Ishikawa (cell line): ENCODE data around the gene DNAH17.

Experiments
- CEBPB ChIP-seq: IDR thresholded peaks from 2 replicates; pipeline ENCODE4 v1.6.1; 2012
- CREB1 ChIP-seq: IDR thresholded peaks from 2 replicates; pipeline ENCODE4 v1.6.1; 2012; ENCODE audit warnings: low read depth
- EGR1 ChIP-seq: IDR thresholded peaks from 2 replicates; pipeline ENCODE4 v1.6.1; 2012
- EP300 ChIP-seq: IDR thresholded peaks from 2 replicates; pipeline ENCODE4 v1.6.1; 2012; ENCODE audit warnings: borderline replicate concordance
- FOXM1 ChIP-seq: IDR thresholded peaks from 2 replicates; pipeline ENCODE4 v1.6.1; 2012; ENCODE audit warnings: low read depth, borderline replicate concordance
- MAX ChIP-seq: IDR thresholded peaks from 2 replicates; pipeline ENCODE4 v1.6.1; 2012
- NFIC ChIP-seq: IDR thresholded peaks from 2 replicates; pipeline ENCODE4 v1.6.1; 2012
- RAD21 ChIP-seq: IDR thresholded peaks from 2 replicates; pipeline ENCODE4 v1.6.1; 2012; ENCODE audit warnings: low read depth
- REST ChIP-seq: IDR thresholded peaks from 2 replicates; pipeline ENCODE4 v1.6.1; 2012; ENCODE audit warnings: low read depth, mild to moderate bottlenecking
- TAF1 ChIP-seq: IDR thresholded peaks from 2 replicates; pipeline ENCODE4 v1.6.1; 2012; ENCODE audit warnings: low read depth, mild to moderate bottlenecking
- TCF12 ChIP-seq: IDR thresholded peaks from 2 replicates; pipeline ENCODE4 v1.6.1; 2012; ENCODE audit warnings: low read depth
- USF1 ChIP-seq: IDR thresholded peaks from 2 replicates; pipeline ENCODE4 v1.6.1; 2012
- ZBTB7A ChIP-seq: IDR thresholded peaks from 2 replicates; pipeline ENCODE4 v1.6.1; 2012; ENCODE audit warnings: low read depth

DNA sequence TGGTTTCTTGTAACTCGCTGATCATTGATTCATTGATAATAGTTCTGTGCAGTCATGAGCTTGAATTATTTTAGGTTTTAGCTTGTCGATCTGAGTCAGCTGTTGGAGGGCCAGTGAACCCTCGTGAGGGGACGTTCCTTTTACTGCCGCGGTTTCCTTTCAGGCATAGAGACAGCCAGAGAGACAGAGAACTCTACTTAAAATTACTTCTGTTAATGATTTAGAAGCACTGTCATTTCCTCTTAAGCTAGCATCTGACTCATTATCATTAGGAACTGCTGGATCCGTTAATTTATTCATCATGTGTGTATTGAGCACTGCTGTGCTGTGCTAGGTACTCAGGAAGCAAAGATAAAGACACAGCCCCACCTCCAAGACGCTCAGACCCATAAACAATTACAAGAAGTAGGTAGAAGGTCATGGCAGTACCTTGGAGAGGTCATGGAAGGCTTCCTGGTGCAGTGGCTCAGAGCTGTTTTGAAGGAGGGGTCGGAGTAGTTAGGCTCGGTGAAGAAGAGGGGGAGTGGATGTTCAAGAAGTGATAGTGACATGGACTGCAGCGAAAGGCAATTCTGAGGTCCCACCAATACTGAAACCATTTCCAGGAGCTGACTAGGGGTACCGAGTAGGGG, 195.5 kb downstream of the DNAH17 start:
- no peak for TF ChIP-seq EP300
- peak; percentile 62 for TF ChIP-seq REST
- no peak for TF ChIP-seq EGR1
- TF ChIP-seq CREB1: no peak
- no peak for TF ChIP-seq USF1
- TF ChIP-seq RAD21: no peak
- no peak for TF ChIP-seq TAF1
- TF ChIP-seq NFIC: no peak
- no peak for TF ChIP-seq CEBPB
- no peak for TF ChIP-seq MAX
- TF ChIP-seq ZBTB7A: no peak
- TF ChIP-seq FOXM1: no peak
- no peak for TF ChIP-seq TCF12
